Hepatocyte (in vitro differentiated cells): ENCODE results near the gene STK32C.

ENCODE experiments used
- CTCF ChIP-seq: fragments of 200-600 bp; sonication (generic); IDR thresholded peaks from 2 replicates; pipeline ENCODE4 v1.5.1; 2016; ENCODE audit warnings: antibody characterized with exemption, mild to moderate bottlenecking; ENCODE audit not compliant: poor library complexity
- EZH2 ChIP-seq: fragments of 200-600 bp; sonication (generic); IDR thresholded peaks from 2 replicates; pipeline ENCODE4 v1.6.1; 2016; ENCODE audit warnings: antibody characterized with exemption, mild to moderate bottlenecking, borderline replicate concordance

- no peak for TF ChIP-seq EZH2
- TF ChIP-seq CTCF, result no peak
These were observed 50.9 kb downstream of the STK32C start for GRCh38 chr10:132256866-132257265.
